PFSK-1 (cell line): ENCODE measurements around the gene L3MBTL4.

Experiments used
- FOXP2 ChIP-seq: optimal IDR thresholded peaks from 2 replicates; pipeline ENCODE3; 2011; ENCODE audit warnings: borderline replicate concordance, control low read depth, inconsistent platforms; ENCODE audit not compliant: insufficient read depth; ENCODE audit errors: extremely low read length, extremely low read depth
- POLR2AphosphoS5 ChIP-seq: IDR thresholded peaks from 2 replicates; pipeline ENCODE4 v1.6.1; 2012; ENCODE audit warnings: low read depth, mild to moderate bottlenecking, control low read depth, low read length, moderate library complexity
- SIN3A ChIP-seq: IDR thresholded peaks from 2 replicates; pipeline ENCODE4 v1.6.1; 2012; ENCODE audit warnings: mild to moderate bottlenecking, low read length, moderate library complexity, borderline replicate concordance; ENCODE audit not compliant: insufficient read depth
- TAF1 ChIP-seq: IDR thresholded peaks from 2 replicates; pipeline ENCODE4 v1.6.1; 2012; ENCODE audit warnings: low read length, control low read depth, borderline replicate concordance; ENCODE audit not compliant: insufficient read depth
- TF ChIP-seq, protein P1 (sequence below), 2 experiments: IDR thresholded peaks; 2 replicates each; pipeline versions ENCODE4 v1.6.1 to v1.8.0; 2011 to 2012; ENCODE audit warnings: low read depth in 2 of 2, low read length in 2 of 2, control low read depth in 1 of 2, inconsistent platforms in 1 of 2, mild to moderate bottlenecking in 1 of 2, moderate library complexity in 1 of 2; ENCODE audit not compliant: insufficient read depth in 1 of 2

L3MBTL4 gene

DNA sequence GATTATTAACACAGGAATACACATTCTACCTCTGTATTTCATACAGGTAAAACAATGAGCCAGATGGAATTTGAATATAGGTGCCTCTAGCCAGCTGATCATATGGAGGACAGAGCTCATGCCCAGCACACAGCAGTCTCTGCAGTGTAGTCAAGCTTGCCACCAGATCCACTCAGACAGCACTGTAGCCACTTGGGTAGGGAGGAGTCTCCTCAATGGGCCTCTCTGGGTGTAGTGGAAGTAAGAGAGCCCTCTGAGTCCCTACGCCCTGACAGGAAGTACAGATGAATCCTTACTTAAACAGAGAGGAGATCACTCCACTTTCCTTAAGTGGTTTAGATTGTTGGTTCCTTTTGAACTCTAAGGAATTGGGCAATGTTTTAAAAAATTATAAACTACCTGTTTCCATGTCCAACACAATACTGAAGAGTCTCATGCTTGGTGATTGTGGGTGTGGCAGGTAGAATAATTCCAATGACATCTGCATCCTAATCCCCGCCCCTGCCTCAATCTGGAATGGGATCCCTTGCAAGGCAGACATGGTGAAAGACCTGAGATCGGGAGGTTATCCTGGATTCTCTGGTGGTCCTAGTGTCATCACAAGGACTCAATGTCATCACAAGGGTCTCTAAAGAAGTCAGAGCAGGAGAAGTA, 496.4 kb downstream of the L3MBTL4 start:
- TF ChIP-seq TAF1 (no peak), POLR2AphosphoS5 (no peak), FOXP2 (no peak), SIN3A (no peak)
- TF ChIP-seq, protein P1, sequence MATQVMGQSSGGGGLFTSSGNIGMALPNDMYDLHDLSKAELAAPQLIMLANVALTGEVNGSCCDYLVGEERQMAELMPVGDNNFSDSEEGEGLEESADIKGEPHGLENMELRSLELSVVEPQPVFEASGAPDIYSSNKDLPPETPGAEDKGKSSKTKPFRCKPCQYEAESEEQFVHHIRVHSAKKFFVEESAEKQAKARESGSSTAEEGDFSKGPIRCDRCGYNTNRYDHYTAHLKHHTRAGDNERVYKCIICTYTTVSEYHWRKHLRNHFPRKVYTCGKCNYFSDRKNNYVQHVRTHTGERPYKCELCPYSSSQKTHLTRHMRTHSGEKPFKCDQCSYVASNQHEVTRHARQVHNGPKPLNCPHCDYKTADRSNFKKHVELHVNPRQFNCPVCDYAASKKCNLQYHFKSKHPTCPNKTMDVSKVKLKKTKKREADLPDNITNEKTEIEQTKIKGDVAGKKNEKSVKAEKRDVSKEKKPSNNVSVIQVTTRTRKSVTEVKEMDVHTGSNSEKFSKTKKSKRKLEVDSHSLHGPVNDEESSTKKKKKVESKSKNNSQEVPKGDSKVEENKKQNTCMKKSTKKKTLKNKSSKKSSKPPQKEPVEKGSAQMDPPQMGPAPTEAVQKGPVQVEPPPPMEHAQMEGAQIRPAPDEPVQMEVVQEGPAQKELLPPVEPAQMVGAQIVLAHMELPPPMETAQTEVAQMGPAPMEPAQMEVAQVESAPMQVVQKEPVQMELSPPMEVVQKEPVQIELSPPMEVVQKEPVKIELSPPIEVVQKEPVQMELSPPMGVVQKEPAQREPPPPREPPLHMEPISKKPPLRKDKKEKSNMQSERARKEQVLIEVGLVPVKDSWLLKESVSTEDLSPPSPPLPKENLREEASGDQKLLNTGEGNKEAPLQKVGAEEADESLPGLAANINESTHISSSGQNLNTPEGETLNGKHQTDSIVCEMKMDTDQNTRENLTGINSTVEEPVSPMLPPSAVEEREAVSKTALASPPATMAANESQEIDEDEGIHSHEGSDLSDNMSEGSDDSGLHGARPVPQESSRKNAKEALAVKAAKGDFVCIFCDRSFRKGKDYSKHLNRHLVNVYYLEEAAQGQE (IDR thresholded peaks at IDR 0.05; ENCODE audit: insufficient read depth in 1 of 2, low read depth in 2 of 2, low read length in 2 of 2) = no peak

DNA sequence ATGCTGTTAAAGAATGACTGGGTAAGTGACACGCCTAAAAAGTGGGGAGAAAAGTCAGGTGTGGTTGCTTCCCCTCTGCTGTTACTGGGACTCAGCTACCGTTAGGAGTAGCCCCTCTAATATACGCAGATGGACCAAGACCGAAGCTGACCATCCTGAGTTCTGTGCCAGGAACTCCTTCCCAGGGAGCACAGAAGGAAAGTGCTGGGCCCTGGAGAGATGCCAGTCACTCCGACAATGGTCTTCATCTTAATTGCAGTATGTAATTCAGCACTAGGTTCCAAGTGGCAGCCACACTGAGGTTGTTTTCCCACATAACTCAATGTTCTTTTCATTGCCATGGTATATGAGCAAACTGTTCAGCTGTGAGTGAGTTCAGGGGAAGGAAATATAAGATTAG, 499.8 kb downstream of the L3MBTL4 start:
- TF ChIP-seq SIN3A = no peak

DNA sequence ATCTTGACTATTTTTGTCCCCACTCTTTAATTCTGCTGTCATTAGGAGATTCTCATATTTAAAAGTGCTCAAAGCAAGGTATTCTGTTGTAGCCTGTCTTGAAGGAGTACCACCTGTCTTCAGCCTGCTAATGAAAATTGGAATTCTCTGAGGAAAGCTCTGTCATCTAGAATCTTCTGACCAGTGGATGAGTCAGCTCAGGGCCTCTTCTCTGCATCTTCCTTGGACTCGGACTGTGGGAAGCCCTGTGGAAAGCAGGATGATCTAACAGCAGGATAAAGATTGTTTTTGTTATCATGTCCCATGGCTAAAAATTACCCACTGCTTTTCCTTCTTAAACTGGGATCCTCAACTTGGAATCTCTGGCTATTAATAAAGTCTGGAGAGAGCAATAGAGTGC, 500.7 kb downstream of the L3MBTL4 start:
- TF ChIP-seq, protein P1 (IDR thresholded peaks at IDR 0.05; ENCODE audit: insufficient read depth in 1 of 2, low read depth in 2 of 2, low read length in 2 of 2) = no peak
- TF ChIP-seq POLR2AphosphoS5 (no peak), FOXP2 (no peak), SIN3A (no peak), TAF1 (no peak)

DNA sequence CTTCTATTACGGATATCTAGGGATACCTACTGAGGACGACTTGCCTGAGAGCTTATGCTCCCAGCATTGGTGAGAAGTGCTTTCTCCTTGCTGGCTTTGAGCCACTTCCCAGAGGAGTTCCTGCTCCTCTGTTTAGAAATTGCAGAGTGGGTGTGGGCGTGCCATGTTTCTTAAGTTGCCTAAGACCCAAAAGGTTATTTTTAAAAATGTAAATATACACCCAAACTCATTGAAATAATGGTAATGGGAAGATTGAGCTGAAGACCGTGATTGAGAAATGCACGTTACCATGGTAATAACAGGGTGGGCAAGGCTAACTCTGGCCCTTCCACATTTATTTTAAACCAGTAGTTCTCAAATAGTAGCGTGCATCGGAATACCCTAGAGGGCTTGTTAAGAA, 502.1 kb downstream of the L3MBTL4 start:
- TF ChIP-seq SIN3A (no peak), POLR2AphosphoS5 (no peak), FOXP2 (no peak), TAF1 (no peak)
- TF ChIP-seq, protein P1 (IDR thresholded peaks at IDR 0.05; ENCODE audit: insufficient read depth in 1 of 2, low read depth in 2 of 2, low read length in 2 of 2) = no peak

DNA sequence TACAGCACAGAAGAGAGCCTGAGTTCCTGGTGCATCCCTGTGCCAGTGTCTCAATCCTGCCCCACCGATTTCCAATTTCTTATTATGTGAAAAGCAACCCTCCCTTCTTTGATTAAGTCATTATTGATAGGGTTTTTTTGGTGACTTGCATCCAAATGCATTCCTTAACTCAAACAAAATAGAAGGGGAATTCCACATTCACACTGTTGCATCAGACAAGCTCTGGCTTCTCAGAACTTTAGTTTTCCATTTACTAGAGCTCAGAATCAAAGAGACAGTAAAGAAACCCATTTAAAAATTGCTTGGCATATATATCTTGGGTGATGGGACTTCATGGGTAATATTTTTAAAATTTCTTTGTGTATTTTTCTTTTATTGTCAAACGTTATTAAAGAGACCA, 505.6 kb downstream of the L3MBTL4 start:
- TF ChIP-seq FOXP2 = no peak
- TF ChIP-seq, protein P1 (IDR thresholded peaks at IDR 0.05; ENCODE audit: insufficient read depth in 1 of 2, low read depth in 2 of 2, low read length in 2 of 2) = no peak
- no peak for TF ChIP-seq SIN3A
- no peak for TF ChIP-seq POLR2AphosphoS5
- TF ChIP-seq TAF1 = no peak
